Upper lobe of right lung (tissue), 1 donor: ENCODE results near the gene ISYNA1. TPM values are rescaled to one million over a fixed set of nuclear protein-coding genes. Genes with fewer than 3 reads are reported as not detected.
A peak's percentile ranks its signal among the peaks of the same experiment; 100 is the strongest.

Experiments used
- ATAC-seq: fragments of 200-7000 bp; cut with Tn5 transposase; one replicate; pipeline ENCODE4 v1.9.1; 2020; ENCODE audit warnings: mild to moderate bottlenecking, moderate library complexity
- DNase-seq: peaks from one replicate; pipeline ENCODE4 v3.0.0-alpha.2; 2020
- H3K27ac ChIP-seq: fragments of 200-600 bp; one replicate; pipeline ENCODE4 v1.8.0; 2022
- H3K27me3 ChIP-seq: fragments of 200-600 bp; one replicate; pipeline ENCODE4 v1.8.0; 2022; ENCODE audit warnings: mild to moderate bottlenecking
- H3K36me3 ChIP-seq: fragments of 200-600 bp; one replicate; pipeline ENCODE4 v1.8.0; 2022
- H3K4me1 ChIP-seq: fragments of 200-600 bp; one replicate; pipeline ENCODE4 v1.8.0; 2022
- H3K4me3 ChIP-seq: fragments of 200-600 bp; one replicate; pipeline ENCODE4 v1.8.0; 2022; ENCODE audit warnings: mild to moderate bottlenecking
- H3K9me3 ChIP-seq: fragments of 200-600 bp; one replicate; pipeline ENCODE4 v1.8.0; 2022
- intact Hi-C: fragments of 100-400 bp; cut with DNase I; formaldehyde crosslinking; loops from one replicate; pipeline ENCODE4 v1.11.0; 2022
- long read RNA-seq: library from polyadenylated mRNA; unstranded; transcript quantifications from one replicate; pipeline ENCODE4 v2.0.0, GENCODE V29; 2021
- total RNA-seq: library from RNA; stranded (reverse); fragmentation: NEBNext Ultra II Directional; extraction: Animal tissue kit (Norgen Biotek cat#: 25700); gene quantifications from one replicate; pipeline ENCODE4 v1.2.1, GENCODE V29; 2021
- TF ChIP-seq, protein P1 (sequence below): fragments of 200-600 bp; IDR thresholded peaks from one replicate; pipeline ENCODE4 v1.8.0; 2022; ENCODE audit warnings: antibody characterized with exemption
- donor health status: DM: no; HTN: yes; CAD: no; lungs with severe emphysema.

The ISYNA1 gene
- 34.6 TPM for total RNA-seq
- long read RNA-seq, transcript ISYNA1-201 (11 exons, 2,420 nt) = major isoform, 51 of 76 reads
- long read RNA-seq, partial matches to known transcripts = 9 of 76 reads
- long read RNA-seq, other reads (novel, unspliced or antisense) = 14 of 76 reads

DNA sequence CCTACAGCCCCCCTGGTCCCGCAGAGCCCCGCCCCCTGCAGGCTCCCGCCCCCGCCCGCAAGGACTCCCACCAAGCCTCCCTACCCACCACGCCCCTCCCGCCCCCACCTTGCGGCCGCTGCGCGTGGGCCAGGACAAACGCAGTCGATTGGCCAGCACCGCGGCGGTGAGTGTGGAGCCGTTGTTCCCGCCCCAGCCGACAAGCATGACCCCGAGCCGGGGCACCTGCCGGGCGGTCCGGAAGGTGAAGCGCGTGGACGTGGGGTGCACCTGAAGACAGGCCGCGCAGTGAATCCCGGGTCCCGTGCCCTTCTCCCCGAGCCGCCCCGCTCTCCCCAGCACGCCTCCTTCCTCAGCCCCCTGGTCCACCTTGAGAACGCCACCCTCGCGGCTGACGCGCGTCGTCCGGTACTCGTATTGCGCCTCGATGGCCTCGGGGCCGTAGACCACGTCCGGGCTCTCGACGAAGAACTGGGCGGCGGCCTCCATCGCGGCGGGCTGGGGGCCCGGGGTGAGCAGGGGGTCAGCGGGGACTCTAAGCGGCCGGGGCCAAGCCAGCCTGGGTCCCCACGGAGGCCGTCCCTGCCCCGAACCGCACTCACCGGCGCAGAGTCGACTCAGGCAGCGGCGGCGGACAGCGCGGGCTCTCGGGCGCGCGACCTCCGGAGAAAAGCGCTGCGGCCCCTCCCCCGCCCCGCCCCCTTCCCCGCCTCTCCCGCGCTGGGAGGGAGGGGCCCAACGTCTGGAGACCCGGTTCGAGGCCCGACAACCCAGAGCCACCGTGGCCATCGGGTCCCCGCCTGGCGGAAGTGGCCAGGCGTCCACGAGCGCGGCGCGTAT is at the start of gene ISYNA1:
ISYNA1 (minus strand) TSS at position 643 of the 840 bp plus-strand sequence; CDS start at position 489, 154 bp downstream.
- intact Hi-C loops = no loop called here
- Histone ChIP-seq H3K4me3 (peak within 1 kb of the TSS; percentile 63), H3K36me3 (no peaks in the 10 kb centered on the region), H3K9me3 (no peaks in the 10 kb centered on the region), H3K27me3 (no peaks in the 10 kb centered on the region), H3K27ac (peak within 1 kb of the TSS; percentile 58), H3K4me1 (peaks cover 25% of the 10 kb centered on the region)
- peak; percentile 82 for DNase-seq
- TF ChIP-seq, protein P1, sequence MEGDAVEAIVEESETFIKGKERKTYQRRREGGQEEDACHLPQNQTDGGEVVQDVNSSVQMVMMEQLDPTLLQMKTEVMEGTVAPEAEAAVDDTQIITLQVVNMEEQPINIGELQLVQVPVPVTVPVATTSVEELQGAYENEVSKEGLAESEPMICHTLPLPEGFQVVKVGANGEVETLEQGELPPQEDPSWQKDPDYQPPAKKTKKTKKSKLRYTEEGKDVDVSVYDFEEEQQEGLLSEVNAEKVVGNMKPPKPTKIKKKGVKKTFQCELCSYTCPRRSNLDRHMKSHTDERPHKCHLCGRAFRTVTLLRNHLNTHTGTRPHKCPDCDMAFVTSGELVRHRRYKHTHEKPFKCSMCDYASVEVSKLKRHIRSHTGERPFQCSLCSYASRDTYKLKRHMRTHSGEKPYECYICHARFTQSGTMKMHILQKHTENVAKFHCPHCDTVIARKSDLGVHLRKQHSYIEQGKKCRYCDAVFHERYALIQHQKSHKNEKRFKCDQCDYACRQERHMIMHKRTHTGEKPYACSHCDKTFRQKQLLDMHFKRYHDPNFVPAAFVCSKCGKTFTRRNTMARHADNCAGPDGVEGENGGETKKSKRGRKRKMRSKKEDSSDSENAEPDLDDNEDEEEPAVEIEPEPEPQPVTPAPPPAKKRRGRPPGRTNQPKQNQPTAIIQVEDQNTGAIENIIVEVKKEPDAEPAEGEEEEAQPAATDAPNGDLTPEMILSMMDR = no peak
- peak; percentile 21 for ATAC-seq

DNA sequence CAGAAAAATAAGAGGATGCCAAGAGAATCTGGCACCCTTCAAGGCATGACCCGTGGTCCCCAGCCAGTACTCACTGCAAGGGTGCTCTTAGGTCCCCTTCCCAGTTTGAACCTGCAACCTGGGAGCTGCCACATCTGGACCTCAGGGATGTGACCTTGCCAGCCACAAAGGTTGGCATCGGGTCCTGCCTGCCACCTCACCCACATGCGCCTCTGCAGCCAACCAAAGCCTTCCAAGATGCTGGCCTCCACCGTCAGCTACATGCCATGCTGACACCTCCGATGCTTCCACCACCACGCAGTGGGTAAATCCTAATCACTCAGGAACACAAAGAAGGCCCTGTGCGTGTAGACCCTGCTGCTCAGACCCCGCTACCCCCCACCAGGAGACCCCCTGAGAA is 48.8 kb upstream of the ISYNA1 start:
- intact Hi-C loops = no loop called here
- no peak overlapping the region for H3K4me3 ChIP-seq
- DNase-seq = no peak
- TF ChIP-seq, protein P1 = no peak
- H3K9me3 ChIP-seq = no peaks in the 10 kb centered on the region
- peaks cover 76% of the 10 kb centered on the region for H3K4me1 ChIP-seq
- no peaks in the 10 kb centered on the region for H3K27me3 ChIP-seq
- no peaks in the 10 kb centered on the region for H3K36me3 ChIP-seq
- peak overlapping the region; percentile 59 for H3K27ac ChIP-seq
- no peak for ATAC-seq

DNA sequence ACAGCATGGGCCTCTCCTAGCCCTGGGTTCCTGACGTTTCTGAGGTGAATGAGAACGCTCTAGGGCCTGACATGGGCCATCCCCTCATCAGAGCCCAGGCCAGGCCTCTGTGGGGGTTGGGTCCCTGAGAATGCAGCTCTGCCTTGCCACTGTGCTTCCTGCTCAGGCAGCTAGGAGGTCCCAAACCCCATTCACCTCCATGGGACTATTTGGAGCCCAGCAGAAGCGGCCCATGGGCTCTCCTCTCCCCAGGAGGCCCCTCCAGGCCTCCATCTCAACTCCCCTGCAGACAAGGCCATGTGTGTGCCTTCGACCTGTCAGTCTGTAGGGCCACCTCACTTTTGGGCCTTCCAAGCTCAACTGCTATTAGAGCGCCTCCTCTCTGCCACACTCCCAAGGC is 47.1 kb upstream of the ISYNA1 start:
- intact Hi-C loops = no loop called here
- Histone ChIP-seq H3K36me3 (no peaks in the 10 kb centered on the region), H3K27ac (no peak overlapping the region), H3K4me1 (peaks cover 83% of the 10 kb centered on the region), H3K9me3 (no peaks in the 10 kb centered on the region), H3K4me3 (no peak overlapping the region), H3K27me3 (no peaks in the 10 kb centered on the region)
- TF ChIP-seq, protein P1 = no peak
- ATAC-seq = no peak
- no peak for DNase-seq

DNA sequence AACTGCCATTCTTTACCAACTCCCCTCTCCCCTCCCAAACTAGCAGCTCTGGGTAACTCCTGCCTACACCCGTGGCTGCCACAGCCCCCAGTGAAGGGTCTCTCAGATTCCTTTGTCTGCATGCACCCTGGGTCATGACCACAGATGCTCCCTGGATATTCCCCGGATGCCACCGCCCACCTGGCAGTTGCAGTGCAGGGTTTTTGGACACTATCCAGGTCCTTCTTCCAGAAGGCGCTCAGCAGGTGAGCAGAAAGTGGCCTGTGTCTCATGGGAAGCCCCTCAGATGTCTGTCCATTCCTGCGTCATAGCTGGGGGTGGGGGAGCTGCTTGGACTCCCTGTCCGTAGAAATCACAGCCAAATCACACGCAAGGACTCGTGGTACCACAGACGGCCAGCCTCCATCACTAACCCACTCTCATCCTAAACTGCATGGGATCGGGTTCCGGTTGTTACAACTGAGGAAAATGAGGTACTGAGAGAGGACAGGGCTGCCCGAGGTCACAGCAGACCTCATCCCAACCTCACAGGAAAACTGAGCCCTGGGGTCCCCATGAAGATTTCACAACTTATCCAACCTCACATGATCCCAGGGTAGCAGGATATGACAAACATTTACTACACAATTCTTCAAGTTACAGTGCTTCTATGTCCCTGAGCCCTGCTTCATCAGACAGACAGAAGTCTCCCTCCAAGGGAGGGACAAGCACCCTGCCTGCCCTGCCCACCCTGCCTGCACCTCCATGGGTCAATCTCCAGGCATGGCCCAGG is 45.4 kb upstream of the ISYNA1 start:
- TF ChIP-seq, protein P1 = no peak
- intact Hi-C loops = no loop called here
- no peak for ATAC-seq
- H3K27ac ChIP-seq = no peak overlapping the region
- H3K36me3 ChIP-seq = no peaks in the 10 kb centered on the region
- peaks cover 84% of the 10 kb centered on the region for H3K4me1 ChIP-seq
- no peak overlapping the region for H3K4me3 ChIP-seq
- DNase-seq = no peak
- no peaks in the 10 kb centered on the region for H3K27me3 ChIP-seq
- H3K9me3 ChIP-seq = no peaks in the 10 kb centered on the region

DNA sequence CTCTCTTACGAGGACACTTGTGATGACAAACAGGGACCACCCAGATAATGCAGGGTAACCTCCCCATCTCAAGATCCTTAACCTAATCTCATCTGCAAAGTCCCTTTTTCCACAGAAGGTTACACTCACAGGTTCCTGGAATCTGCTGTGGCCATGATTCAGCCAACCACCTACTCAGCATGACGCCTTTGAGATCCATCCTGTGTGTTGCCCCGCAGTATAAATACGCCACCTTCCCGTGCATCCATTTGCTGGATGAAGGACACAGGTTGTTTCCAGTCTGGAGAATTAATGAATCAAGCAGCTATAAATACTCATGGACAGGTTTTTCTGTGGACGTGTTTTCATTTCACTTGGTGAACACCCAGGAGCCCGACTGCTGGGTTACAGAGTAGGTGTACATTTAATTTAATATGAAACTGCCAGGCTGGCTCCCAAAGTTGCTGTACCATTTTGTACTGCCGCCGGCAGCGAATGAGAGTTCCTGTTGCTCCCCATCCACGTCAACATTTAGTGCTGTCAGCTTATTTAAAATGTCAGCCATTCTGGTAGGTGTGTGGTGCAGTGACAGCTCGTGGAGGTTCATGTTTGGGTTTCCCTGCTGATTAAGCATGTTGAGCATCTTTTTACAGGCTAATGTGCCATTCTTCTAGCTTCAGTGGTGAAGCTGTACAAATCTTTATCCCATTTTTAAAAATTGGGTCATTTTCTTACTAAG is 43.7 kb upstream of the ISYNA1 start:
- intact Hi-C loops = no loop called here
- ATAC-seq (no peak), DNase-seq (no peak)
- Histone ChIP-seq H3K9me3 (no peaks in the 10 kb centered on the region), H3K27ac (no peak overlapping the region), H3K4me3 (no peak overlapping the region), H3K4me1 (peaks cover 80% of the 10 kb centered on the region), H3K27me3 (no peaks in the 10 kb centered on the region), H3K36me3 (no peaks in the 10 kb centered on the region)
- TF ChIP-seq, protein P1 = no peak
